Stimulated activated CD8-positive, alpha-beta memory T cell treated with anti-CD3 and anti-CD28 coated beads, Interleukin-12 subunit alpha, Interleukin-12 subunit beta, amount 100 ng/mL, for 1 hour (primary cell): ENCODE data around the gene ZNF771.
"Not testable (repeated sequence)": the region's sequence is repeated elsewhere in the genome, so short reads cannot be mapped to it uniquely, and the experiment has no call there.

Source experiments
- DNase-seq: peaks from one replicate; pipeline ENCODE4 v3.0.0-alpha.2; 2020; ENCODE audit warnings: low read depth

The ZNF771 gene

DNA sequence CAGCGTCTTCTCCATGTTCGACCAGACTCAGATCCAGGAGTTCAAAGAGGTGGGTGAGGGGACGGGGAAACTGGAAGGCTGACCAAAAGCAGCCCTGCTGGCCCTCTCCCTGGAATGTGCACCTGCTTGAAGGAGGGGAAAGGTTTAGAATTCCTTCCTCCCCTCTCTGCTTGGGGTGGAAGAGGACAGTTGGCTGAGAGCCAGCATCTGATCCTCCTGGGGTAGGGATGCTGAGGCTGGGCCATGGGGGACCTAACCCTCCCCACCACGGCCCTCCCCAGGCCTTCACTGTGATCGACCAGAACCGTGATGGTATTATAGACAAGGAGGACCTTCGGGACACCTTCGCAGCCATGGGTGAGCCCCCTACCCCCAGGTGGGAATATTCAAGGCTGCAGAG is 31.5 kb upstream of the ZNF771 start:
- no peak for DNase-seq

DNA sequence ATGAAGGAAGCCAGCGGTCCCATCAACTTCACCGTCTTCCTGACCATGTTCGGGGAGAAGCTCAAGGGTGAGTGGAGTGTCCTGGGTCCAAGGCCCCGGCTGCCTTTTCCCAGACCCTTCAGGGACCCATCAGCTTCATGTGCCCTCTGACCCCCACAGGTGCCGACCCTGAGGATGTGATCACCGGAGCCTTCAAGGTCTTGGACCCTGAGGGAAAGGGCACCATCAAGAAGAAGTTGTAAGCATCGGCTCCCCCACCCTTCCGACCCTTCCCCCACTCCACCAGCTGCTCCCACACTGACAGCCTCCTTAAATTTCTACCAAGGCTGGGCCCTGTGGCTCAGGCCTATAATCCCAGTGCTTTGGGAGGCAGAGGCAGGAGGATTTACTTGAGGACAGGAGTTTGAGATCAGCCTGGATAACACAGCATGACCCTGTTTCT is 30.9 kb upstream of the ZNF771 start:
- DNase-seq: no peak

- DNase-seq: no peak
Observed at GRCh38 chr16:30377050-30377811, 30.2 kb upstream of the ZNF771 start.

DNA sequence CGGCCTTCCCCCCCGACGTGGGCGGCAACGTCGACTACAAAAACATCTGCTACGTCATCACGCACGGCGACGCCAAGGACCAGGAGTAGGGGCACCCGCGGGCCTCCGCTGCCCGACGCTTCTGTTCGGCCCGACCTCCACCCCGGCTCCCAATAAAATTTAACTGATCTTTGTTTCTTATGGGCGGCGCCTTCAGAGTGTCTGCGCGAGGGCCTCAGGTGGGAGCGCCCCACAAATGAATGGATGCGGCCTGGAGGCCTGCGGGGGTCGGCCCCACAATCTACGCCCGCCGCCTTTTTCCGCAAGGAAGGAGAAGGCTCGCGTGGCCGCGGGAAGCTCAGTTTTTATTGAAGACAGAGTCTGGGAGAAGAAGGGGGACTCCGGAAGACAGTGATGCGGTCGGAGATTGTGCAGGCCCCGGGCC is 29.6 kb upstream of the ZNF771 start:
- peak; percentile 81 for DNase-seq

DNA sequence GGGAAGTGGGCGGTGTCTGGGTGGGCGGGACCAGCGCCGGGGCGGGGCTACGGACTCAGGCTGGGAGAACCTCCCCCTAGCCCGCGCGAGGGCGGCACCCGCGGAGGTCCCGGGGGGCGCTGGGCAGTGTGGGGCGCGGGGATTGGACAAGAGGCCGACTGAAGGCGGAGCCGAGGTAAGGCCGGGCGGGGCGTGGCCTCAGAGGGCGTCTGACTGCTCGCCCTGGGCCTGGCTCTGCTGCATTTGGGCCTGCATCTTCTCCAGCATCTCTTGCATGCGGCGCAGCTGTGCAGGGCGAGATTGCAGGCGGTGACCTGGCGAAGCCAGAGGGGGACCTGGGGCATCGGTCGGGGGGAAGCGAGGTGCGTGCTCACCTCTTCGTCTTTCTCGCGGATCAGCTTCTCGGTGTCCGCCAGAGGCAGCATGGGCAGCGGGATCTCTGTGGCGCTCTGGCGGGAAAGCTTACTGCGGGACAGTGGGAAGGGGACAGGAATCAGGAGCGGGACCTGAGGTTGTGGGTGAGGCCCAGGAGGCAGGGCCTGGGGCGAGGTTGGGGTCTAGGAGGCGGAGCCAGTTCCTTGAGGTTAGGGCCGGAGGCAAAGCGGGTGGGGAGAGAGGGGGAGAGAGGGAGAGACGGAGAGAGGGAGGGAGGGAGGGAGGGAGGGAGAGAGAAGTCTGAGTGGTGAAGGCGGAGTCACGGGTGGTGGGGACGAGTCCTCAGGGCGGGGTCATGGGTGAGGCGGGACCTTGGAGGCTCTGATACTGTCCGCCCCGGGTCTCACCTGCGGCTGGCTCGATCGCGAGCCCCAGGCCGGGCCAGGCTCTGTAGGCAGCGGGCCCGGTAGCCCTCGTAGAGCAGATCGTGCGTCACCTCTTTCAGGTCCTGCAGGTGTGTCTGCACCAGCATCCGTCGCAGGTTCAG is 28.9 kb upstream of the ZNF771 start:
- peak; percentile 99 for DNase-seq

GRCh38 chr16:30379158-30379783 is 28.1 kb upstream of the ZNF771 start:
- DNase-seq: no peak

- no peak for DNase-seq
Observed at GRCh38 chr16:30380072-30380802, 27.2 kb upstream of the ZNF771 start.

- no peak for DNase-seq
Observed at GRCh38 chr16:30380803-30381208, 26.6 kb upstream of the ZNF771 start.

DNA sequence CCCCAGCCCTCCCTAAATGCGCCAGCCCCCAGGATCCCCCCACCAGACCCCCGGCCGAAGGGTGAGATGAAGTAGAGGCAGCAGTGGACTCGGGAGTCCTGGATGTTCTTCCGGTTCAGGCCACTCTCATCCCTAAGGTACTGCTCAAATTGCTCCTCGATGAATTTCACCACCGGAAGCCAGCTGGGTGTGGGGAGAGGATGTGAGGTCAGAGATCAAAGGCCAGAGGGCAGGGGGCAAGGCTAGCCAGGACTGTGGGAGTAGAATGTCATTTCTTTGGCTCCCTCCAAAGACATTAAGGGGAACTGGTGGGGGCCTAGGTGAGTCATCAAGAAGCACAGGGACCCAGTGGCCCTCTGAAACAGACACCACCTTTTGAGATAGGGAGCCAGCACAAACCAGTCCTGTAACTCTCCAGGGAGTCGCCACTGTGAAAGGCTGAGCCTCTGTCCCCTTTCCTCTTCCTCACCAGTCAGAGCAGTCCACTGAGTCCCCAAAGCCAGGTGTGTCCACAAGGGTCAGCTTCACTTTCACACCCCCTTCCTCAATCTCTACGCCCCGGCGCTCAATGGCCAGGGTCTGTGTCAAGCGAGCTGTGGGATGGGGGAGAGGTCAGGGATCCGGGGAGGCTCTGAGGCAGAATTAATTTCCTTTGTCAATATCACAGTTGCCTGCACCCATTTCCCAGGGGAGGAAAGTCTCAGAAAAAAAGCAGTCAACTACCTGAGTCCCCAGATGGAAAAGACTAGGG is 25.9 kb upstream of the ZNF771 start:
- DNase-seq: no peak

DNA sequence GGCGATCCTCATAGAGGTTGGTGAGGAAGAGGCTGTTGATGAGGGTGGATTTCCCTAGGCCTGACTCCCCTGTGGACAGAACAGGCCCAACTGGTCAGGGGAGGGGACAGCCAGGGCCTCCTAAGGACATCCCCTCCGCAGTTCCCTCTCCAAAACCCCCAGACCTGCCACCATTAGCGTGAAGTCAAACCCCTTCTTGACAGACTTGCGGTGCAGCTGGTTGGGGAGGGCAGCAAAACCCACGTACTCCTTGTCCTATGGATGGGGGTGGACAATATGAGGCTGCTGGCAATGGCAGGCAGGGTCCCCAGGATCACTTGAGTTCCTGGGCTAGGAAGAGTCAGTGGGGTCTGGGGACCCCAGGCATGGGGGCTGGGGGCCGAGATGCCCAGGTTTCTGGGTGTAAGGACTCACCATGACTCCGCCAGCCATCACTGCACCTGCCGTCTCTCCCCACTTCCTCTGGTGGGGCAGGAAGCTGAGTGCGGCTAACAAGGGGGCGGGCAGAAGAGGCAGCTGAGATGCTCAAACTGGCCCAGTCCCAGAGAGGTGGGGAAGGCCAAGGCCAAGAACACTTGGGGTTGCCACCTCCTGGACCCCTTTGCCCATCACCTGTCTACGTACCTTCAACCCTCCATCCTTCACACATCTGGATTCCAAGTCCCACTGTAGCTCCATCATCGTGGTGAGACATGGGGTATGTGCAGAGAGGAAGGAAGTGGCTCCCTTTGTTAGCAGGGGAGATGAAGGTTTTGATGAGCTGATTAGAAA is 25.1 kb upstream of the ZNF771 start, which contains the start of gene SEPTIN1:
TSS of gene SEPTIN1 (minus strand) at position 451 of the 771 bp plus-strand sequence. CDS start at position 432, 19 bp downstream.
- peak; percentile 66 for DNase-seq

GRCh38 chr16:30383521-30383920 is 23.9 kb upstream of the ZNF771 start:
- DNase-seq: no peak

GRCh38 chr16:30394592-30395154 is 12.7 kb upstream of the ZNF771 start:
- no peak for DNase-seq

GRCh38 chr16:30395155-30395991 is 12.0 kb upstream of the ZNF771 start, which contains the start of gene ZNF48:
Gene ZNF48, plus strand, starts transcription at chr16:30395420. Its CDS starts 375 bp downstream, at chr16:30395795.
- DNase-seq: no peak

GRCh38 chr16:30395992-30396585 is 11.3 kb upstream of the ZNF771 start:
- no peak for DNase-seq

DNA sequence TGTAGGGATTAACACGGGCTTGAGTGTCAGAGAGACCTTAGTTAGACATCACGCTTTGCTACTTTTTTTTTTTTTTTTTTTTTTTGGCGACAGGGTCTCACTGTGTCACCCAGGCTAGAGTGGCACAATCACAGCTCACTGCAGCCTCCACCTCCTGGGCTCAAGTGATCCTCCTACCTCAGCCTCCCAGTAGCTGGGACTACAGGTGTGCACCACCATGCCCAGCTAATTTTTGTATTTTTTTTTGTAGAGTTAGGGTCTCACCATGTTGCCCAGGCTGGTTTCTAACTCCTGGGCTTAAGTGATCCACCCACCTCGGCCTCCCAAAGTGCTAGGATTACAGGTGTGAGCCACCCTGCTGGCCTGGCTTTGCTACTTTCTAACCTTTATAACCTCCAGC is 10.8 kb upstream of the ZNF771 start:
- DNase-seq: not testable (repeated sequence)

GRCh38 chr16:30397056-30397455 is 10.3 kb upstream of the ZNF771 start:
- no peak for DNase-seq

DNA sequence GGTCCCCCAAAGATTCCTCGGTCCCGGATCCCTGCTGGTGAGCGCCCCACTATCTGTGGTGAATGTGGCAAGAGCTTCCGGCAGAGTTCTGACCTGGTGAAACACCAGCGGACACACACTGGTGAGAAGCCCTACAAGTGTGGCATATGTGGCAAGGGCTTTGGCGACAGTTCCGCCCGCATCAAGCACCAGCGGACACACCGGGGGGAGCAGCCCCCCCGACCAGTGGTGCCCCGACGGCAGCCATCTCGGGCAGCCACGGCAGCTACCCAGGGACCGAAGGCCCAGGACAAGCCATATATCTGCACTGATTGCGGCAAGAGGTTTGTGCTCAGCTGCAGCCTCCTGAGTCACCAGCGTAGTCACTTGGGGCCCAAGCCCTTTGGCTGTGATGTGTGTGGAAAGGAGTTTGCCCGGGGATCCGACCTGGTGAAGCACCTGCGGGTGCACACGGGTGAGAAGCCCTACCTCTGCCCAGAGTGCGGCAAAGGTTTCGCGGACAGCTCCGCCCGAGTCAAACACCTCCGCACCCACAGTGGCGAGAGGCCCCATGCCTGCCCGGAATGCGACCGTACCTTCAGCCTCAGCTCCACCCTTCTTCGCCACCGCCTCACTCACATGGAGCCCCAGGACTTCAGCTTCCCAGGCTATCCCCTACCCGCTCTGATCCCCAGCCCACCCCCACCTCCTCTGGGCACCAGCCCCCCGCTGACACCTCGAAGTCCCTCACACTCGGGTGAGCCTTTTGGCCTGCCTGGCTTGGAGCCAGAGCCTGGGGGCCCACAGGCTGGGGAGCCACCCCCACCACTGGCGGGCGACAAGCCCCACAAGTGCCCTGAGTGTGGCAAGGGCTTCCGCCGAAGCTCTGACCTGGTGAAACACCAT is 9.4 kb upstream of the ZNF771 start:
- no peak for DNase-seq
